ENCODE data around the gene SGMS1. TPM values are rescaled to one million over a fixed set of nuclear protein-coding genes. Genes with fewer than 3 reads are reported as not detected.
"Not testable (repeated sequence)": the region's sequence is repeated elsewhere in the genome, so short reads cannot be mapped to it uniquely, and the experiment has no call there.

The SGMS1 gene
- total RNA-seq, 1 donor: 68.0 TPM

GRCh38 chr10:50358925-50359687 lies 264.6 kb downstream of the SGMS1 start:
- DNase-seq (ENCODE audit: insufficient read length, low spot score, missing footprints): no peak
- no peak overlapping the region for H2AFZ ChIP-seq (ENCODE audit: low read length)
- H4K20me1 ChIP-seq (ENCODE audit: insufficient read depth, low read length): peaks cover 6% of the 10 kb centered on the region
- no peaks in the 10 kb centered on the region for H3K9me3 ChIP-seq (ENCODE audit: low read depth, low read length)
- H3K4me1 ChIP-seq (ENCODE audit: insufficient read depth, low read length): peaks cover 11% of the 10 kb centered on the region
- no peak overlapping the region for H3K27ac ChIP-seq (ENCODE audit: low read depth, low read length)
- H3K36me3 ChIP-seq (ENCODE audit: insufficient read depth, low read length): no peaks in the 10 kb centered on the region
- TF ChIP-seq CTCF (IDR thresholded peaks at IDR 0.05; ENCODE audit: extremely low read depth, low read depth, low read length): no peak
- H3K4me2 ChIP-seq (ENCODE audit: insufficient read depth, low read length): no peak overlapping the region
- H3K4me3 ChIP-seq (ENCODE audit: insufficient read depth, low read length): no peak overlapping the region
- H3K79me2 ChIP-seq (ENCODE audit: insufficient read depth, low read length): peaks cover 38% of the 10 kb centered on the region
- no peaks in the 10 kb centered on the region for H3K27me3 ChIP-seq (ENCODE audit: insufficient read depth, low read length)

GRCh38 chr10:50358411-50358810 lies 265.3 kb downstream of the SGMS1 start:
- Histone ChIP-seq H3K79me2 (ENCODE audit: insufficient read depth, low read length) (peaks cover 36% of the 10 kb centered on the region), H3K9me3 (ENCODE audit: low read depth, low read length) (no peaks in the 10 kb centered on the region), H4K20me1 (ENCODE audit: insufficient read depth, low read length) (peaks cover 6% of the 10 kb centered on the region), H3K27me3 (ENCODE audit: insufficient read depth, low read length) (no peaks in the 10 kb centered on the region), H3K27ac (ENCODE audit: low read depth, low read length) (no peak overlapping the region), H3K4me3 (ENCODE audit: insufficient read depth, low read length) (no peak overlapping the region), H3K4me2 (ENCODE audit: insufficient read depth, low read length) (no peak overlapping the region), H2AFZ (ENCODE audit: low read length) (no peak overlapping the region), H3K36me3 (ENCODE audit: insufficient read depth, low read length) (no peaks in the 10 kb centered on the region), H3K4me1 (ENCODE audit: insufficient read depth, low read length) (peaks cover 11% of the 10 kb centered on the region)
- DNase-seq (ENCODE audit: insufficient read length, low spot score, missing footprints): no peak
- TF ChIP-seq CTCF (IDR thresholded peaks at IDR 0.05; ENCODE audit: extremely low read depth, low read depth, low read length): no peak

- not testable (repeated sequence) for H3K36me3 ChIP-seq (ENCODE audit: insufficient read depth, low read length); H3K4me3 ChIP-seq (ENCODE audit: insufficient read depth, low read length); H3K27me3 ChIP-seq (ENCODE audit: insufficient read depth, low read length); H3K9me3 ChIP-seq (ENCODE audit: low read depth, low read length); H4K20me1 ChIP-seq (ENCODE audit: insufficient read depth, low read length); H2AFZ ChIP-seq (ENCODE audit: low read length); H3K4me2 ChIP-seq (ENCODE audit: insufficient read depth, low read length); H3K27ac ChIP-seq (ENCODE audit: low read depth, low read length); DNase-seq (ENCODE audit: insufficient read length, low spot score, missing footprints)
- Histone ChIP-seq H3K4me1 (ENCODE audit: insufficient read depth, low read length) (peaks cover 11% of the 10 kb centered on the region), H3K79me2 (ENCODE audit: insufficient read depth, low read length) (peaks cover 32% of the 10 kb centered on the region)
These were observed 267.3 kb downstream of the SGMS1 start for GRCh38 chr10:50356481-50356832.

- not testable (repeated sequence) for H3K4me3 ChIP-seq (ENCODE audit: insufficient read depth, low read length); H4K20me1 ChIP-seq (ENCODE audit: insufficient read depth, low read length); H3K36me3 ChIP-seq (ENCODE audit: insufficient read depth, low read length); H3K27me3 ChIP-seq (ENCODE audit: insufficient read depth, low read length); DNase-seq (ENCODE audit: insufficient read length, low spot score, missing footprints); H3K4me2 ChIP-seq (ENCODE audit: insufficient read depth, low read length); H2AFZ ChIP-seq (ENCODE audit: low read length); H3K9me3 ChIP-seq (ENCODE audit: low read depth, low read length); H3K27ac ChIP-seq (ENCODE audit: low read depth, low read length)
- Histone ChIP-seq H3K4me1 (ENCODE audit: insufficient read depth, low read length) (peaks cover 10% of the 10 kb centered on the region), H3K79me2 (ENCODE audit: insufficient read depth, low read length) (peaks cover 30% of the 10 kb centered on the region)
These were observed 267.9 kb downstream of the SGMS1 start for GRCh38 chr10:50355693-50356480.
